NCI-H2227 treated with DMSO at 0.1 percent for 48 hours (cell line): Measurements from ENCODE around the gene MASP1.
"Not testable (repeated sequence)": the region's sequence is repeated elsewhere in the genome, so short reads cannot be mapped to it uniquely, and the experiment has no call there.

Source experiments
- DNase-seq: peaks from one replicate; lab custom pipeline; 2025; lab: John Stamatoyannopoulos, UW

The MASP1 gene

GRCh38 chr3:187227658-187228258 lies 63.8 kb downstream of the MASP1 start:
- DNase-seq = no peak

GRCh38 chr3:187223799-187224198 lies 67.7 kb downstream of the MASP1 start:
- DNase-seq = no peak

- no peak for DNase-seq
Observed at GRCh38 chr3:187222801-187223200, 68.7 kb downstream of the MASP1 start.

GRCh38 chr3:187215460-187215859 lies 76.1 kb downstream of the MASP1 start:
- DNase-seq = no peak

- DNase-seq = no peak
Observed at GRCh38 chr3:187213616-187214015, 77.9 kb downstream of the MASP1 start.

GRCh38 chr3:187212705-187213104 lies 78.8 kb downstream of the MASP1 start:
- DNase-seq = no peak

- no peak for DNase-seq
Observed at GRCh38 chr3:187212196-187212545, 79.4 kb downstream of the MASP1 start.

- no peak for DNase-seq
Observed at GRCh38 chr3:187211532-187212195, 79.9 kb downstream of the MASP1 start.

GRCh38 chr3:187210545-187211327 lies 80.8 kb downstream of the MASP1 start:
- no peak for DNase-seq

GRCh38 chr3:187210091-187210490 lies 81.4 kb downstream of the MASP1 start:
- DNase-seq = no peak

GRCh38 chr3:187209491-187209890 lies 82.0 kb downstream of the MASP1 start:
- no peak for DNase-seq

GRCh38 chr3:187208159-187208558 lies 83.4 kb downstream of the MASP1 start:
- no peak for DNase-seq

GRCh38 chr3:187207624-187208023 lies 83.9 kb downstream of the MASP1 start:
- no peak for DNase-seq

- no peak for DNase-seq
Observed at GRCh38 chr3:187207062-187207461, 84.5 kb downstream of the MASP1 start.

- no peak for DNase-seq
Observed at GRCh38 chr3:187205683-187206082, 85.9 kb downstream of the MASP1 start.

GRCh38 chr3:187199463-187200050 lies 92.0 kb downstream of the MASP1 start:
- not testable (repeated sequence) for DNase-seq

GRCh38 chr3:187198490-187198889 lies 93.0 kb downstream of the MASP1 start:
- DNase-seq = no peak

GRCh38 chr3:187197335-187197649 lies 94.2 kb downstream of the MASP1 start, which contains the start of gene RTP1:
TSS of gene RTP1 (plus strand) at chr3:187197486. CDS start at chr3:187197516, 30 bp downstream.
- no peak for DNase-seq

- DNase-seq = no peak
Observed at GRCh38 chr3:187196573-187197334, 94.8 kb downstream of the MASP1 start.

- DNase-seq = no peak
Observed at GRCh38 chr3:187193181-187193580, 98.4 kb downstream of the MASP1 start.

GRCh38 chr3:187191271-187191670 lies 100.3 kb downstream of the MASP1 start:
- no peak for DNase-seq

GRCh38 chr3:187188931-187189330 lies 102.6 kb downstream of the MASP1 start:
- no peak for DNase-seq
